Sigmoid colon (tissue), 7 donors: ENCODE results near the gene PHF23. TPM values are rescaled to one million over a fixed set of nuclear protein-coding genes. Genes with fewer than 3 reads are reported as not detected.

ENCODE experiments used
- DNase-seq: peaks from one replicate; pipeline ENCODE4 v3.0.0-alpha.2; 2019
- H3K27ac ChIP-seq, 4 donors: fragments of 200-600 bp; sonication (generic); one replicate each; pipeline ENCODE4 v1.5.1; 2016 to 2019; ENCODE audit warnings: mild to moderate bottlenecking in 1 of 4
- H3K27me3 ChIP-seq, 3 donors: fragments of 200-600 bp; sonication (generic); one replicate each; pipeline ENCODE4 v1.5.1; 2019; ENCODE audit warnings: mild to moderate bottlenecking in 1 of 3
- H3K36me3 ChIP-seq, 4 donors: fragments of 200-600 bp; sonication (generic); one replicate each; pipeline ENCODE4 v1.5.1; 2016 to 2019
- H3K4me1 ChIP-seq, 4 donors: fragments of 200-600 bp; sonication (generic); one replicate each; pipeline ENCODE4 v1.5.1; 2017 to 2019
- H3K4me3 ChIP-seq, 4 donors: fragments of 200-600 bp; sonication (generic); one replicate each; pipeline ENCODE4 v1.5.1; 2017 to 2019; ENCODE audit warnings: mild to moderate bottlenecking in 2 of 4, moderate library complexity in 1 of 4
- H3K9me3 ChIP-seq, 4 donors: fragments of 200-600 bp in 3 of 4; sonication (generic) in 3 of 4; one replicate each; pipeline versions ENCODE4 v1.5.1 to v1.6.1; 2013 to 2019
- CTCF ChIP-seq, 4 experiments: fragments of 450-650 bp in 3 of 4; fragments of 200-600 bp in 1 of 4; IDR thresholded peaks; one replicate each; pipeline ENCODE4 v1.5.1; 2016 to 2019; ENCODE audit warnings: antibody characterized with exemption in 4 of 4, mild to moderate bottlenecking in 3 of 4, moderate library complexity in 2 of 4
- EP300 ChIP-seq, 4 donors: sonication (generic); formaldehyde crosslinking; IDR thresholded peaks; one replicate each; pipeline ENCODE4 v1.6.1; 2017; ENCODE audit warnings: antibody characterized with exemption in 4 of 4
- POLR2A ChIP-seq, 2 donors: fragments of 450-650 bp; IDR thresholded peaks; one replicate each; pipeline ENCODE4 v1.6.1; 2016; ENCODE audit warnings: antibody characterized with exemption in 2 of 2, mild to moderate bottlenecking in 2 of 2, moderate library complexity in 2 of 2
- POLR2AphosphoS5 ChIP-seq, 4 donors: sonication (generic); formaldehyde crosslinking; IDR thresholded peaks; one replicate each; pipeline ENCODE4 v1.6.1; 2017; ENCODE audit warnings: antibody characterized with exemption in 4 of 4
- WGBS, 2 donors: extraction: QIAGEN DNeasy Blood & Tissue Kit; methylation state at CpG; one replicate each; pipeline ENCODE4 v1.1.7; 2013; 5-methylcytosine and 5-hydroxymethylcytosine counted together
- intact Hi-C: fragments of 100-400 bp; cut with DNase I; formaldehyde crosslinking; loops from one replicate; pipeline ENCODE4 v1.15.1; 2023
- polyA plus RNA-seq, 3 donors: library from polyadenylated mRNA; stranded (reverse); fragments of 200-250 nt; gene quantifications; one replicate each; pipeline ENCODE4 v1.2.3, GENCODE V29; 2013
- total RNA-seq, 4 donors: library from RNA; depleted of rRNA; stranded (reverse); fragments of >200 nt; gene quantifications; one replicate each; pipeline ENCODE4 v1.1.0, GENCODE V29; 2016
- donor health status: healthy with polysubstance abuse.
- donor health status: Bipolar disorder and iron deficiency.
- donor health status: healthy.

The PHF23 gene
- total and polyA plus RNA-seq, 7 donors, result 23.1 to 45.6 (median 44.9) TPM

DNA sequence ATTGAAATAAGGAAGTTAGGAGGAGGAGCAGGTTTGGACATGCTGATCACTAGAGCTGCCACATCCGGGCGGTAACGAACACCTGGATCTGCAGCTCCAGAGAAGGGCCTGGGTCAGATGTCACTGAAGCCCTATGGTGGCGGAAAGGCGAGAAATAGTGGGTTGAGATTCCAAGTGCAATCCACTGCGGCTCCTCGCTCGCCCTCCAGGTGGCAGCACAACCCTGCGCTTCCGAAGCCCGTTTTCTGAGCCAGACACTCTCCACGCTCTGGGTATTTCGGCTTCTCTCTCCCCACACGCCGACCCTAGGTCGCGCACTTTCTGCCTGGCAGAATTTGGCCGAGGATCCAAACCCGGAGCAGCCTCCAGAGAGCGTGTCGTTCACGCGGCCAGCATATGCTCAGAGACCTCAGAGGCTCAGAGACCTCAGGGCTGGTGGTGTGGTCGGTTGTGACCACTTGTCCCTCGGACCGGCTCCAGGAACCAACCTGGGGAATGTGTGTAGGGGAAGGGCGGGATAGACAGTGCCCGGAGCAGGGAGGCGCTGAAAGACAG, 41.3 kb upstream of the PHF23 start:
- no peaks in the 10 kb centered on the region for H3K27me3 ChIP-seq
- 0 to 1% methylated on average over 29 of the region's 29 CpGs for WGBS, 2 donors
- TF ChIP-seq CTCF (IDR thresholded peaks at IDR 0.05), result peak; percentile 88 to 98 (median 94)
- no peak for TF ChIP-seq POLR2A (IDR thresholded peaks at IDR 0.05)
- no peak for TF ChIP-seq EP300 (IDR thresholded peaks at IDR 0.05)
- peak in 2 of 4 donors; percentile 5 to 18 for TF ChIP-seq POLR2AphosphoS5 (IDR thresholded peaks at IDR 0.05)
- H3K4me3 ChIP-seq, result peak overlapping the region; percentile 15 to 83 (median 68)
- intact Hi-C loops, result loop anchor here (1.0 to 2.0 kb wide), 3 partner anchors 16 to 72 kb away; partner anchors contain the start of genes ELP5 and KCTD11
- H3K4me1 ChIP-seq, result peaks cover 0 to 44% (median 37%) of the 10 kb centered on the region in 4 donors
- H3K36me3 ChIP-seq, result peaks cover 15 to 21% (median 16%) of the 10 kb centered on the region in 4 donors
- peak overlapping the region; percentile 93 to 98 (median 96) for H3K27ac ChIP-seq
- H3K9me3 ChIP-seq, result no peaks in the 10 kb centered on the region
- peak; percentile 91 for DNase-seq

DNA sequence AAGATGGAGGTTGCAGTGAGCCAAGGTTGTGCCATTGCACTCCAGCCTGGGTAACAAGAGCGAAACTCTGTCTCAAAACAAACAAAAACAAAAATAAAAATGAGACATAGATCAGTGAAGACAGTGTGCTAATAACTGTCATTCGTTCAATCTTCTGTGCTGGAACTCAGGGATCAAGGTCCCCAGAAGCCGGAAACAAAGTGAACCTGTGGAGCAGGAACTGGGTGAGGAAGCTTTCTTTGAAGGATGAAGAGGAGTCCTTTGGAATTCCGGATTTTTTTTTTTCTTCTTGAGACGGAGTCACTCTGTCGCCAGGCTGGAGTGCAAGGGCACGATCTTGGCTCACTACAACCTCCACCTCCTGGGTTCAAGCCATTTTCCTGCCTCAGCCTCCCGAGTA, 40.2 kb upstream of the PHF23 start:
- WGBS, 2 donors, result 20 to 73% methylated on average over 8 of the region's 8 CpGs
- no peak for TF ChIP-seq POLR2AphosphoS5 (IDR thresholded peaks at IDR 0.05)
- DNase-seq, result no peak
- no peaks in the 10 kb centered on the region for H3K27me3 ChIP-seq
- H3K4me3 ChIP-seq, result no peak overlapping the region
- no peak overlapping the region for H3K27ac ChIP-seq
- intact Hi-C loops, result no loop called here
- H3K9me3 ChIP-seq, result no peaks in the 10 kb centered on the region
- peaks cover 3 to 10% (median 5%) of the 10 kb centered on the region in 4 donors for H3K36me3 ChIP-seq
- peaks cover 0 to 32% (median 25%) of the 10 kb centered on the region in 4 donors for H3K4me1 ChIP-seq

- H3K9me3 ChIP-seq, result no peaks in the 10 kb centered on the region
- peaks cover 15 to 52% (median 39%) of the 10 kb centered on the region in 3 donors for H3K27me3 ChIP-seq
- 20 to 51% methylated on average over 1 of the region's 1 CpG for WGBS, 2 donors
- peaks cover 0 to 18% (median 13%) of the 10 kb centered on the region in 4 donors for H3K4me1 ChIP-seq
- no peak overlapping the region for H3K4me3 ChIP-seq
- no peak for DNase-seq
- H3K27ac ChIP-seq, result no peak overlapping the region
- no peaks in the 10 kb centered on the region for H3K36me3 ChIP-seq
- intact Hi-C loops, result no loop called here
- no peak for TF ChIP-seq POLR2A (IDR thresholded peaks at IDR 0.05)
- no peak for TF ChIP-seq EP300 (IDR thresholded peaks at IDR 0.05)
- no peak for TF ChIP-seq CTCF (IDR thresholded peaks at IDR 0.05)
Measured at GRCh38 chr17:7266784-7267183, 27.5 kb upstream of the PHF23 start.

GRCh38 chr17:7263801-7264078, 24.5 kb upstream of the PHF23 start:
- DNase-seq, result no peak
- Histone ChIP-seq H3K27ac (no peak overlapping the region), H3K9me3 (no peaks in the 10 kb centered on the region), H3K36me3 (peaks cover 0 to 12% (median 4%) of the 10 kb centered on the region in 4 donors), H3K4me3 (peak overlapping the region in 1 of 4 donors; percentile 23), H3K27me3 (peaks cover 28 to 66% (median 55%) of the 10 kb centered on the region in 3 donors), H3K4me1 (peaks cover 0 to 34% (median 25%) of the 10 kb centered on the region in 4 donors)
- no peak for TF ChIP-seq POLR2A (IDR thresholded peaks at IDR 0.05)
- no peak for TF ChIP-seq CTCF (IDR thresholded peaks at IDR 0.05)
- TF ChIP-seq EP300 (IDR thresholded peaks at IDR 0.05), result no peak
- WGBS, 2 donors, result 10 to 37% methylated on average over 4 of the region's 4 CpGs
- intact Hi-C loops, result loop anchor here (5.0 kb wide), 2 partner anchors 39 to 79 kb away; no protein-coding TSS in a partner anchor

DNA sequence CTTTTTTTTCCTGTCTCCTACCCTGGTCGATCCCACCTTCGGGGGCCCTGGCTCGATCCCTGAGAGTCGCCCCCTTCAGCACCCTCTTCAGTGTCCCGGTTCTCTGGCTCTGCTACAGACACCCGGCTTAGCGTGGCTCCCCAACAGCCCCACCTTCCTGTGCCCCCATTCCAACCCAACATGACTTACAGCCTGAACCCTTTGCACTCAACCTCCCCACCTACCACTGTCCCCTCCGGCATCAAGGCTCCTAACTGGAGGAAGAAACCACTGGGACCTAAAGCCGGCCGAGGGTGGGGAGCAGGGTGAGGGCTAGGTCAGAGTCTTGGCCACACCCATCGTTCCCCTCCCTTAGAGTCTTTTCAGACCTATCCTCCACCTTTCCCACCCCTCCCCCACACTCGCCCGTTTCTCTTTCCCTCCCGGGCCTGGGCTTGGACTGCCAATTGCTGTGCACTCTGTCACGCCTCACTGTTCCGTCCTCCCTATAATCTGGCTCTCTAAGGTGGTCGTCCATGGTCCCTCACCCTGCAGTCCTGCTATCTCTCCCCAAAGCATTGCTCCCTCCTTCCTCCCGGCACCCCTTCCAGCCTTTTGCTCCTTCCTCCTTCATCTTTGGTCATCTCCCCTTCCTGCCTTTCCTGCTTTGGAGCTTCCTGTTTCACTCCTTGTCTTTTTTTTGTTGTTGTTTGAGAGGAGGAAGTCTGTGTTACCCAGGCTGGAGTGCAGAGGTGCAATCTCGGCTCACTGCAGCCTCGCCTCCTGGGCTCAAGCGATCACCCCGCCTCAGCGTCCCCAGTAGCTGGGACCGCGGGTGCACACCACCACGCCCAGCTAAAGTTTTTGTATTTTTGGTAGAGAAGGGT, 23.9 kb upstream of the PHF23 start:
- intact Hi-C loops, result loop anchor here (5.0 kb wide), 2 partner anchors 39 to 79 kb away; no protein-coding TSS in a partner anchor
- Histone ChIP-seq H3K27ac (peak overlapping the region in 2 of 4 donors; percentile 18 to 37), H3K9me3 (no peaks in the 10 kb centered on the region), H3K27me3 (peaks cover 28 to 66% (median 55%) of the 10 kb centered on the region in 3 donors), H3K4me3 (peak overlapping the region in 3 of 4 donors; percentile 9 to 23 (median 23)), H3K36me3 (peaks cover 0 to 18% (median 8%) of the 10 kb centered on the region in 4 donors), H3K4me1 (peaks cover 0 to 34% (median 25%) of the 10 kb centered on the region in 4 donors)
- WGBS, 2 donors, result 3 to 7% methylated on average over 26 of the region's 26 CpGs
- no peak for DNase-seq
- TF ChIP-seq CTCF (IDR thresholded peaks at IDR 0.05) (no peak), EP300 (IDR thresholded peaks at IDR 0.05) (no peak), POLR2A (IDR thresholded peaks at IDR 0.05) (peak in 1 of 2 donors; percentile 31), POLR2AphosphoS5 (IDR thresholded peaks at IDR 0.05) (no peak)
